SU-DHL-6 (cell line): ENCODE data around the gene RSPRY1.

Experiments
- CTCF ChIP-seq: fragments of 200-600 bp; sonication (generic); IDR thresholded peaks from one replicate; pipeline ENCODE4 v1.5.1; 2017; ENCODE audit warnings: antibody characterized with exemption, mild to moderate bottlenecking, low read length, moderate library complexity; ENCODE audit not compliant: insufficient read depth, poor library complexity, severe bottlenecking
- EZH2phosphoT487 ChIP-seq: fragments of 200-600 bp; sonication (generic), shearing (Covaris generic); conservative IDR thresholded peaks from 2 replicates; pipeline ENCODE4 v1.6.1; 2018; ENCODE audit warnings: mild to moderate bottlenecking, antibody characterized with exemption, low read length, moderate library complexity, mixed read lengths

- no peak for TF ChIP-seq CTCF
- TF ChIP-seq EZH2phosphoT487: no peak
Measured at GRCh38 chr16:57196286-57196685, 10.2 kb downstream of the RSPRY1 start.
